AG04449 (cell line): Measurements from ENCODE around the gene MMP14.
"Not testable (repeated sequence)": the region's sequence is repeated elsewhere in the genome, so short reads cannot be mapped to it uniquely, and the experiment has no call there.

Experiments
- CTCF ChIA-PET: fragments of 350-600 bp; formaldehyde crosslinking; extraction: SDS; loops from one replicate; lab custom pipeline; 2021; ENCODE audit warnings: antibody characterized with exemption; lab: Yijun Ruan, JAX
- POLR2A ChIA-PET: fragments of 400-600, 350-600 bp; formaldehyde crosslinking; extraction: SDS; loops from one replicate; lab custom pipeline; 2020; ENCODE audit warnings: antibody characterized with exemption, inconsistent platforms; lab: Yijun Ruan, JAX
- DNase-seq: peaks from one replicate; pipeline ENCODE4 v3.0.0-alpha.2; 2010; ENCODE audit warnings: low read depth, low spot score
- H3K4me3 ChIP-seq: 2 replicates; pipeline ENCODE4 v1.5.1; 2011; ENCODE audit warnings: low read depth, mild to moderate bottlenecking, control low read depth, low read length
- TF ChIP-seq, protein P1 (sequence below): IDR thresholded peaks from one replicate; pipeline ENCODE4 v1.5.1; 2011; ENCODE audit warnings: mild to moderate bottlenecking, moderate library complexity, low read length, control low read depth, inconsistent platforms; ENCODE audit not compliant: insufficient read depth; ENCODE audit errors: missing control alignments

MMP14 gene

DNA sequence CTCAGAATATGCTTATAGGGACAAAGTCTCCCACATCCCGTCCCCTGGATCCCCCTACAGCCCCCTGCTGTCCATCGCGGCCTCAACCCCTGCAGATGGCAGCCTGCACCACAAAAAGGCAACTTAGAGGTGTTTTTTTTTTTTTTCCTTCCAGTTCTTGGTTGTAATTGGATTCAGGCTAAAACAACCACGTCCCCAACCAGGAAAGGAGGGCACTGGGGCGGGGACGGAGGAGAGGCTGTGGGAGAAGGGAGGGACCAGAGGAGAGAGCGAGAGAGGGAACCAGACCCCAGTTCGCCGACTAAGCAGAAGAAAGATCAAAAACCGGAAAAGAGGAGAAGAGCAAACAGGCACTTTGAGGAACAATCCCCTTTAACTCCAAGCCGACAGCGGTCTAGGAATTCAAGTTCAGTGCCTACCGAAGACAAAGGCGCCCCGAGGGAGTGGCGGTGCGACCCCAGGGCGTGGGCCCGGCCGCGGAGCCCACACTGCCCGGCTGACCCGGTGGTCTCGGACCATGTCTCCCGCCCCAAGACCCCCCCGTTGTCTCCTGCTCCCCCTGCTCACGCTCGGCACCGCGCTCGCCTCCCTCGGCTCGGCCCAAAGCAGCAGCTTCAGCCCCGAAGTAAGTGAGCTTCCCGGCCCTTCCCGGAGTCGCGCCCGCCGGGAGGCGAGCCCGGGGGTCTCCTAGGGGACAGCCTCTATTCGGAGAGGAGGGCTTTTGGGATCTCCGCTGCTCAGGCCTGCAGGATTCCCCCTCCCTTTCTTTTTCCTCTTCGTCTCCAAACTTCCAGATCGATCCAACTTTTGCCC, at the start of gene MMP14:
MMP14 (plus strand) TSS at position 285 of the 813 bp plus-strand sequence; CDS start at position 518, 233 bp downstream.
- peak within 1 kb of the TSS; percentile 90 for H3K4me3 ChIP-seq
- no peak for DNase-seq
- POLR2A ChIA-PET: interaction anchor here (0.6 to 9.2 kb wide), 13 partner anchors 12 to 448 kb away, joined by 3 to 158 read pairs (median 4); partner anchors contain the start of genes DAD1 and OXA1L
- TF ChIP-seq, protein P1, sequence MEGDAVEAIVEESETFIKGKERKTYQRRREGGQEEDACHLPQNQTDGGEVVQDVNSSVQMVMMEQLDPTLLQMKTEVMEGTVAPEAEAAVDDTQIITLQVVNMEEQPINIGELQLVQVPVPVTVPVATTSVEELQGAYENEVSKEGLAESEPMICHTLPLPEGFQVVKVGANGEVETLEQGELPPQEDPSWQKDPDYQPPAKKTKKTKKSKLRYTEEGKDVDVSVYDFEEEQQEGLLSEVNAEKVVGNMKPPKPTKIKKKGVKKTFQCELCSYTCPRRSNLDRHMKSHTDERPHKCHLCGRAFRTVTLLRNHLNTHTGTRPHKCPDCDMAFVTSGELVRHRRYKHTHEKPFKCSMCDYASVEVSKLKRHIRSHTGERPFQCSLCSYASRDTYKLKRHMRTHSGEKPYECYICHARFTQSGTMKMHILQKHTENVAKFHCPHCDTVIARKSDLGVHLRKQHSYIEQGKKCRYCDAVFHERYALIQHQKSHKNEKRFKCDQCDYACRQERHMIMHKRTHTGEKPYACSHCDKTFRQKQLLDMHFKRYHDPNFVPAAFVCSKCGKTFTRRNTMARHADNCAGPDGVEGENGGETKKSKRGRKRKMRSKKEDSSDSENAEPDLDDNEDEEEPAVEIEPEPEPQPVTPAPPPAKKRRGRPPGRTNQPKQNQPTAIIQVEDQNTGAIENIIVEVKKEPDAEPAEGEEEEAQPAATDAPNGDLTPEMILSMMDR: peak; percentile 58
- CTCF ChIA-PET: interaction anchor here (0.6 to 13.5 kb wide), 18 partner anchors 13 to 446 kb away, joined by 3 to 272 read pairs (median 5); no protein-coding TSS in a partner anchor

DNA sequence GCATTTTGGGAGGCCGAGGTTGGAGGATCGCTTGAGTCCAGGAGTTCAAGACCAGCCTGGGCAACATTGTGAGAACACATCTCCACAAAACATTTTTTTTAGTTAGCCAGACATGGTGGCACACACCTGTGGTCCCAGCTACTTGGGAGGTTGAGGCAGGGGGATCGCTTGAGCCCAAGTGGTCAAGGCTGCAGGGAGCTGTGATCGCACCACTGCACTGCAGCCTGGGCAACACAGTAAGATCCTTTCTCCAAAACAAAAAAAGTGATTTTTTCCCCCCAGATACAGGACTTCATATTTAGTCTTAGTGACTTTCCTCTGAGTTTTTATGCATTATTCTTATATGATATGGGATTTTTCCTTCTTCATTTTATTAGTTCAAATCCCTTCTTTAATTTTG, 49.7 kb upstream of the MMP14 start:
- H3K4me3 ChIP-seq: no peak overlapping the region
- CTCF ChIA-PET: no interaction called here
- DNase-seq: no peak
- TF ChIP-seq, protein P1: no peak
- POLR2A ChIA-PET: no interaction called here

DNA sequence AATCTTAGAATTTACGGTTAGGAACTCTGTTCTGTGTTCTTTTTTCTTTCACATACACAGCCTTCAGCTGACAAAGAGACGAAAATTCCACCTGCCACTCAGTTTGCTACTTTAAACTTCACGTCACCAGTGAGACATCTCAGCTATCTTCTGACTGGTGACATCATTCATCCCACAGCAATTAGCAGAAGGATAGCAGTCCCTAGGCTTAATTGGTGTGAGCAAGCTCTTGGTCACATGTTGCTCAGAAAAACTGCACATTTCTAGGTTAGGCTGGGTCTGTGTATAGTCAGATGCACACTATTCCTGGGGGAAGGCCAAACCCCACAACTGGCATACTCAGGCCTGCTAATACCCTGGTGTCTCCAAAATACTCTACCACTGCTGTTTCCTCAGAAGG, 45.1 kb upstream of the MMP14 start:
- peak; percentile 50 for DNase-seq
- CTCF ChIA-PET: interaction anchor here (0.9 to 2.6 kb wide), 6 partner anchors 14 to 235 kb away, joined by 4 to 9 read pairs (median 6); no protein-coding TSS in a partner anchor
- POLR2A ChIA-PET: interaction anchor here (0.5 kb wide), 1 partner anchor 46 kb away, joined by 3 read pairs; the partner anchor contains the start of gene MMP14
- no peak overlapping the region for H3K4me3 ChIP-seq
- TF ChIP-seq, protein P1: no peak

DNA sequence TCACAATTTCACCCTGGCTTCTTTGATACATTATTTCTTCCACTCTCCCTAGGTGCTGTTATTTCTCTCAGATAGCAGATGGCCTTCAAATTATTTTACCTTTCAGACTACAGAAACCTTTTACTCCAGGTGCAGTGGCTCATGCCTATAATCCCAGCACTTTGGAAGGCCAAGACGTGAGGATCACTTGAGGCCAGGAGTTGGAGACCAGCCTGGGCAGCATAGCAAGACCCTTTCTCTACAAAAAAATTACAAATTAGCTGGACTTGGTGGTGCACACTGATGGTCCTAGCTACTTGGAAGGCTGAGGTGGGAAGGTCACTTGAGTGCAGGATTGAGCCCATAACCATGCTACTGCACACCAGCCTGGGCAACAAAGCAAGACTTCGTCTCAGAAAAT, 44.2 kb upstream of the MMP14 start:
- ChIA-PET CTCF (interaction anchor here (1.1 to 2.6 kb wide), 4 partner anchors 15 to 62 kb away, joined by 4 to 9 read pairs (median 6); no protein-coding TSS in a partner anchor), POLR2A (no interaction called here)
- DNase-seq: no peak
- TF ChIP-seq, protein P1: no peak
- H3K4me3 ChIP-seq: no peak overlapping the region

DNA sequence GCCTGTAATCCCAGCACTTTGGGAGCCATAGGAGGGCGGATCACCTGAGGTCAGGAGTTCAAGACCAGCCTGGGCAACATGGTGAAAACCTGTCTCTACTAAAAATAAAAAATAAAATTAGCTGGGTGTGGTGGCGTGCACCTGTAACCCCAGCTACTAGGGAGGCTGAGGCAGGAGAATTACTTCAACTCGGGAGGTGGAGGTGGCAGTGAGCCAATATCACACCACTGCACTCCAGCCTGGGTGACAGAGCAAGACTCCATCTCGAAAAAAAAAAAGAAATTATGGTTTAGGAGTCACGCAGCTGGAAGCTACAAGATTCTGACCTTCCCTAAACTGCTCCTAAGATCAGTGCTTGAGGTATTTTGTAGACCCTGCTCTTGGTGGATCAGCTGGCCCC, 42.8 kb upstream of the MMP14 start:
- CTCF ChIA-PET: interaction anchor here (1.1 kb wide), 1 partner anchor 263 kb away, joined by 3 read pairs; no protein-coding TSS in a partner anchor
- POLR2A ChIA-PET: not testable (repeated sequence)

DNA sequence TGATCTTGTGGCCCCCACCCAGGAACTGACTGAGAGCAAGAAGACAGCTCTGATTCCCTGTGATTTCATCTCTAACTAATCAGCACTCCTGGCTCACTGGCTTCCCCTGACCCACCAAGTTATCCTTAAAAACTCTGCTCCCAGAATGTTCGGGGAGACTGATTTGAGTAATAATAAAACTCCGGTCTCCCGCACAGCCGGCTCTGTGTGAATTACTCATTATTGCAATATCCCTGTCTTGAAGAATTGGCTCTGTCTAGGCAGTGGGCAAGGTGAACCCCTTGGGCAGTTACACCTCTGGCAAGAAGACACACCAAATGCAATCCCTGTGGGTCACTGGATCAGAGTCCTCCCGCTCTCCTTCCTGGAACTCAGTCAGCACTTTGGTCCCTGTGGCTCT, 42.4 kb upstream of the MMP14 start:
- no peak for DNase-seq
- ChIA-PET CTCF (interaction anchor here (1.1 kb wide), 1 partner anchor 263 kb away, joined by 3 read pairs; no protein-coding TSS in a partner anchor), POLR2A (no interaction called here)
- TF ChIP-seq, protein P1: no peak
- H3K4me3 ChIP-seq: no peak overlapping the region

More for the DNA sequence above, 42.8 kb upstream of the MMP14 start:
- not testable (repeated sequence) for DNase-seq, H3K4me3 ChIP-seq
